Astrocyte (in vitro differentiated cells and primary cell): ENCODE measurements around the gene ADGRG4. TPM values are rescaled to one million over a fixed set of nuclear protein-coding genes. Genes with fewer than 3 reads are reported as not detected.

Source experiments
- DNase-seq: peaks from one replicate; pipeline ENCODE4 v3.0.0-alpha.2; 2010; ENCODE audit warnings: low read depth
- FAIRE-seq: peaks from 2 replicates; lab custom pipeline; 2011; peaks lifted over from hg19 to GRCh38; lab: Jason Lieb, UNC
- H2AFZ ChIP-seq: 2 replicates; pipeline ENCODE4 v1.6.0; 2012; ENCODE audit warnings: low read depth, low read length, inconsistent platforms
- H3K27ac ChIP-seq: 2 replicates; pipeline ENCODE4 v1.5.1; 2011; ENCODE audit warnings: low read depth, low read length, inconsistent platforms
- H3K27me3 ChIP-seq: 2 replicates; pipeline ENCODE4 v1.6.0; 2011; ENCODE audit warnings: low read length, inconsistent platforms; ENCODE audit not compliant: insufficient read depth
- H3K36me3 ChIP-seq: 2 replicates; pipeline ENCODE4 v1.5.1; 2011; ENCODE audit warnings: low read length, inconsistent platforms; ENCODE audit not compliant: insufficient read depth
- H3K4me1 ChIP-seq: 2 replicates; pipeline ENCODE4 v1.5.1; 2011; ENCODE audit warnings: low read length, inconsistent platforms; ENCODE audit not compliant: insufficient read depth
- H3K4me2 ChIP-seq: 2 replicates; pipeline ENCODE4 v1.6.0; 2012; ENCODE audit warnings: low read length, inconsistent platforms
- H3K4me3 ChIP-seq: 2 replicates; pipeline ENCODE4 v1.5.1; 2011; ENCODE audit warnings: low read depth, mild to moderate bottlenecking, low read length, inconsistent platforms; ENCODE audit not compliant: insufficient read depth
- H3K79me2 ChIP-seq: 2 replicates; pipeline ENCODE4 v1.6.0; 2012; ENCODE audit warnings: mild to moderate bottlenecking, low read length, inconsistent platforms; ENCODE audit not compliant: insufficient read depth
- H3K9ac ChIP-seq: 2 replicates; pipeline ENCODE4 v1.6.0; 2012; ENCODE audit warnings: mild to moderate bottlenecking, low read length, inconsistent platforms
- H3K9me3 ChIP-seq: 2 replicates; pipeline ENCODE4 v1.5.1; 2012; ENCODE audit warnings: low read depth, mild to moderate bottlenecking, low read length, inconsistent platforms; ENCODE audit not compliant: insufficient read depth
- H4K20me1 ChIP-seq: 2 replicates; pipeline ENCODE4 v1.6.0; 2012; ENCODE audit warnings: low read length, inconsistent platforms; ENCODE audit not compliant: insufficient read depth
- H3K27ac Mint-ChIP-seq: one replicate; pipeline ENCODE4 v1.8.0; 2021; ENCODE audit warnings: mild to moderate bottlenecking, mixed read lengths; ENCODE audit not compliant: unreplicated experiment
- H3K27me3 Mint-ChIP-seq: one replicate; pipeline ENCODE4 v1.8.0; 2021; ENCODE audit warnings: low read depth, mixed read lengths; ENCODE audit not compliant: unreplicated experiment
- H3K36me3 Mint-ChIP-seq: one replicate; pipeline ENCODE4 v1.8.0; 2021; ENCODE audit warnings: low read depth, mixed read lengths; ENCODE audit not compliant: unreplicated experiment
- H3K4me1 Mint-ChIP-seq: one replicate; pipeline ENCODE4 v1.8.0; 2021; ENCODE audit warnings: low read depth, mixed read lengths; ENCODE audit not compliant: unreplicated experiment
- H3K4me3 Mint-ChIP-seq: one replicate; pipeline ENCODE4 v1.8.0; 2021; ENCODE audit warnings: mild to moderate bottlenecking, moderate library complexity, mixed read lengths; ENCODE audit not compliant: unreplicated experiment
- H3K9me3 Mint-ChIP-seq: one replicate; pipeline ENCODE4 v1.8.0; 2021; ENCODE audit warnings: mild to moderate bottlenecking, mixed read lengths; ENCODE audit not compliant: unreplicated experiment
- CTCF ChIP-seq: IDR thresholded peaks from 2 replicates; pipeline ENCODE4 v1.5.1; 2011; ENCODE audit warnings: low read depth, mild to moderate bottlenecking, inconsistent platforms, low read length, moderate library complexity; ENCODE audit not compliant: insufficient read depth
- EZH2 ChIP-seq: IDR thresholded peaks from 2 replicates; pipeline ENCODE4 v1.6.1; 2012; ENCODE audit warnings: mild to moderate bottlenecking, low read length, inconsistent platforms; ENCODE audit not compliant: insufficient read depth
- total RNA-seq: library from RNA; stranded (reverse); gene quantifications from 2 replicates; pipeline ENCODE4 v1.2.1, GENCODE V29; 2021

ADGRG4 gene
- total RNA-seq, 1 donor from 2014 or later, result 0.14 TPM

GRCh38 chrX:136255541-136255940 lies 45.2 kb upstream of the ADGRG4 start:
- H4K20me1 ChIP-seq, result no peaks in the 10 kb centered on the region
- H3K4me3 ChIP-seq, result no peak overlapping the region
- H3K4me1 Mint-ChIP-seq, result peaks cover 29% of the 10 kb centered on the region
- DNase-seq (no peak), FAIRE-seq (peak; percentile 20)
- H3K27me3 ChIP-seq, result no peaks in the 10 kb centered on the region
- no peaks in the 10 kb centered on the region for H3K27me3 Mint-ChIP-seq
- no peak for TF ChIP-seq CTCF
- no peak for TF ChIP-seq EZH2
- no peak overlapping the region for H3K9ac ChIP-seq
- H3K4me3 Mint-ChIP-seq, result no peak overlapping the region
- H3K27ac ChIP-seq, result no peak overlapping the region
- H3K9me3 ChIP-seq, result no peaks in the 10 kb centered on the region
- peaks cover 24% of the 10 kb centered on the region for H3K4me1 ChIP-seq
- no peak overlapping the region for H3K27ac Mint-ChIP-seq
- no peaks in the 10 kb centered on the region for H3K36me3 ChIP-seq
- H3K79me2 ChIP-seq, result peaks cover 4% of the 10 kb centered on the region
- no peaks in the 10 kb centered on the region for H3K9me3 Mint-ChIP-seq
- no peak overlapping the region for H2AFZ ChIP-seq
- H3K4me2 ChIP-seq, result no peak overlapping the region
- no peaks in the 10 kb centered on the region for H3K36me3 Mint-ChIP-seq

- TF ChIP-seq CTCF (no peak), EZH2 (no peak)
- no peaks in the 10 kb centered on the region for H4K20me1 ChIP-seq
- no peaks in the 10 kb centered on the region for H3K9me3 ChIP-seq
- Mint-ChIP-seq H3K9me3 (no peaks in the 10 kb centered on the region), H3K27ac (no peak overlapping the region), H3K36me3 (no peaks in the 10 kb centered on the region), H3K4me1 (peaks cover 34% of the 10 kb centered on the region), H3K27me3 (no peaks in the 10 kb centered on the region), H3K4me3 (no peak overlapping the region)
- H3K27me3 ChIP-seq, result no peaks in the 10 kb centered on the region
- H3K79me2 ChIP-seq, result no peaks in the 10 kb centered on the region
- H3K4me1 ChIP-seq, result peaks cover 26% of the 10 kb centered on the region
- H3K9ac ChIP-seq, result no peak overlapping the region
- no peak overlapping the region for H2AFZ ChIP-seq
- peak; percentile 71 for FAIRE-seq
- H3K4me3 ChIP-seq, result no peak overlapping the region
- no peaks in the 10 kb centered on the region for H3K36me3 ChIP-seq
- DNase-seq, result no peak
- H3K4me2 ChIP-seq, result no peak overlapping the region
- H3K27ac ChIP-seq, result no peak overlapping the region
Observed at GRCh38 chrX:136256026-136256425, 44.7 kb upstream of the ADGRG4 start.

DNA sequence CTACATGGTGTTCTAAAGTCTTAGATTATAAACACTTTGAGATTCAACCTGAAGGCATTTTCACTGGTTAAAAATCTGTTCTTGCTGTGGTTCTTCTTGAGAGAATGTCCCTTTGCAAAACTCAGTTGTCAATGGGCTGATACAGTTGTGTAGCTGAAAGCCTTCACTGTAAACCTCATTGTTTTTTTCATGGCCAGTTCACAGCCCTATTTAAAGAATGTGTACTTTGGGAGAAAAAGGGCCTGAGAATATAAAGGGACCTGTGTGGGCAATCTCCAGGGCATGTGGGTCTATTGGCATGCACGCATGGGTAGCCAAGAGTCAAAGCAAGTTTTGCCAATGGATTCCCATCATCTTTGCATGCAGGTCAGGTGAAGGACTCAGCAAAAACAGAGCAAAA lies 41.8 kb upstream of the ADGRG4 start:
- Mint-ChIP-seq H3K27ac (peak overlapping the region; percentile 93), H3K36me3 (no peaks in the 10 kb centered on the region), H3K4me3 (no peak overlapping the region), H3K27me3 (no peaks in the 10 kb centered on the region), H3K9me3 (no peaks in the 10 kb centered on the region), H3K4me1 (peaks cover 40% of the 10 kb centered on the region)
- FAIRE-seq, result no peak
- DNase-seq, result no peak
- no peaks in the 10 kb centered on the region for H3K79me2 ChIP-seq
- peak overlapping the region; percentile 75 for H3K27ac ChIP-seq
- peaks cover 24% of the 10 kb centered on the region for H3K4me1 ChIP-seq
- no peaks in the 10 kb centered on the region for H3K36me3 ChIP-seq
- H3K9ac ChIP-seq, result no peak overlapping the region
- no peak overlapping the region for H3K4me3 ChIP-seq
- H3K27me3 ChIP-seq, result no peaks in the 10 kb centered on the region
- H2AFZ ChIP-seq, result no peak overlapping the region
- H3K4me2 ChIP-seq, result peak overlapping the region; percentile 57
- TF ChIP-seq CTCF (no peak), EZH2 (no peak)
- H4K20me1 ChIP-seq, result no peaks in the 10 kb centered on the region
- H3K9me3 ChIP-seq, result no peaks in the 10 kb centered on the region
